Measurements from ENCODE around the gene PAFAH1B2. TPM values are rescaled to one million over a fixed set of nuclear protein-coding genes. Genes with fewer than 3 reads are reported as not detected.

Gene PAFAH1B2
- polyA plus RNA-seq, 1 experiment: 48.8 TPM

DNA sequence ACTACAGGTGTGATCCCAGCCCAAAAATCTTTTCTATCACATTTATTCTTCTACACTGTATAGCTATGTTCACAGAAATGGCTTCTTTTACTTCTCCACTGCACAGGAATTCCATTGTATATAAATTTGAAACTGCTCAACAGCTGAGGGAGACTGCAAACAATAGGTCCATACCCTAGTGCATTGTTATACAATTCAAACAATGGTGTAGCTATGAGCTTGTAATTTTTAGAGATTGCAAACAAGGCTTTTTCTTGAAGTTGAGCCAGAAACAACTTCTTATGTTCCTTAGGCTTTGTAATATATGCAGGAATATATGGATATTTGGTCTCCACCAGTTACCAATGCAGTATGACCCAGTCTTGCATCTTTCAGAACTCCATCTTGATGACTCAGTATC is 26.4 kb upstream of the PAFAH1B2 start:
- no peaks in the 10 kb centered on the region for H3K27me3 ChIP-seq (ENCODE audit: control insufficient read depth, insufficient read depth, low read length)
- CTCF ChIA-PET: interaction anchor here (1.1 to 1.5 kb wide), 2 partner anchors 11 to 109 kb away, joined by 3 to 6 read pairs; no protein-coding TSS in a partner anchor
- TF ChIP-seq, protein P1, sequence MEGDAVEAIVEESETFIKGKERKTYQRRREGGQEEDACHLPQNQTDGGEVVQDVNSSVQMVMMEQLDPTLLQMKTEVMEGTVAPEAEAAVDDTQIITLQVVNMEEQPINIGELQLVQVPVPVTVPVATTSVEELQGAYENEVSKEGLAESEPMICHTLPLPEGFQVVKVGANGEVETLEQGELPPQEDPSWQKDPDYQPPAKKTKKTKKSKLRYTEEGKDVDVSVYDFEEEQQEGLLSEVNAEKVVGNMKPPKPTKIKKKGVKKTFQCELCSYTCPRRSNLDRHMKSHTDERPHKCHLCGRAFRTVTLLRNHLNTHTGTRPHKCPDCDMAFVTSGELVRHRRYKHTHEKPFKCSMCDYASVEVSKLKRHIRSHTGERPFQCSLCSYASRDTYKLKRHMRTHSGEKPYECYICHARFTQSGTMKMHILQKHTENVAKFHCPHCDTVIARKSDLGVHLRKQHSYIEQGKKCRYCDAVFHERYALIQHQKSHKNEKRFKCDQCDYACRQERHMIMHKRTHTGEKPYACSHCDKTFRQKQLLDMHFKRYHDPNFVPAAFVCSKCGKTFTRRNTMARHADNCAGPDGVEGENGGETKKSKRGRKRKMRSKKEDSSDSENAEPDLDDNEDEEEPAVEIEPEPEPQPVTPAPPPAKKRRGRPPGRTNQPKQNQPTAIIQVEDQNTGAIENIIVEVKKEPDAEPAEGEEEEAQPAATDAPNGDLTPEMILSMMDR (IDR thresholded peaks at IDR 0.05; ENCODE audit: low read depth, low read length): no peak
- H3K9me3 ChIP-seq (ENCODE audit: control insufficient read depth, insufficient read depth, low read length): no peaks in the 10 kb centered on the region
- POLR2A ChIA-PET: interaction anchor here (0.5 kb wide), 1 partner anchor 133 kb away, joined by 3 read pairs; no protein-coding TSS in a partner anchor
- no peak overlapping the region for H3K27ac ChIP-seq (ENCODE audit: low read depth, low read length)
- no peak overlapping the region for H3K4me3 ChIP-seq (ENCODE audit: low read depth, low read length)
- DNase-seq (ENCODE audit: low read depth, low spot score): no peak

GRCh38 chr11:117121176-117121575 is 22.9 kb upstream of the PAFAH1B2 start:
- ChIA-PET POLR2A (no interaction called here), CTCF (interaction anchor here (0.7 kb wide), 1 partner anchor 17 kb away, joined by 4 read pairs; no protein-coding TSS in a partner anchor)
- H3K9me3 ChIP-seq (ENCODE audit: control insufficient read depth, insufficient read depth, low read length): no peaks in the 10 kb centered on the region
- TF ChIP-seq, protein P1 (IDR thresholded peaks at IDR 0.05; ENCODE audit: low read depth, low read length): no peak
- no peak overlapping the region for H3K4me3 ChIP-seq (ENCODE audit: low read depth, low read length)
- H3K27ac ChIP-seq (ENCODE audit: low read depth, low read length): no peak overlapping the region
- DNase-seq (ENCODE audit: low read depth, low spot score): no peak
- H3K27me3 ChIP-seq (ENCODE audit: control insufficient read depth, insufficient read depth, low read length): peaks cover 6% of the 10 kb centered on the region

DNA sequence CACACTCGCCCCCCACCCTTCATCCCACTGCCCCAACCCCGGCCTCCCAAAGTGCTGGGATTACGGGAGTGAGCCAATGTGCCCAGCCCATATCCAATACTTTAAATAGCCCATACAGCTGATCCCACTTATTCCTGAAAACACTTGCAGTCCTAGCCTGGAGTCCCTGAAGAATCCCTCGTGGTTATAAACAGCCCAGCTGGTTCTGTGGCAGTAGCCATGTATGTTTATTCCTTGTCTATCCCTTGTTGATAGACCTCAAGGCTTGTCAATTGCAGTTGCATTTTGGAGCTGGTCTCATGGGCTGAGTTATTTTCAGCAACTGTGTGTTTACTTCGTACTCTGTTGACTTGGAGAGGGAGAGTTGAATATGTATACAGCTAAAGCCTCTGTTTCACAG is 21.5 kb upstream of the PAFAH1B2 start:
- no peaks in the 10 kb centered on the region for H3K9me3 ChIP-seq (ENCODE audit: control insufficient read depth, insufficient read depth, low read length)
- no peak for DNase-seq (ENCODE audit: low read depth, low spot score)
- CTCF ChIA-PET: interaction anchor here (0.6 to 0.7 kb wide), 2 partner anchors 16 kb away, joined by 3 to 4 read pairs; no protein-coding TSS in a partner anchor
- H3K27me3 ChIP-seq (ENCODE audit: control insufficient read depth, insufficient read depth, low read length): peaks cover 9% of the 10 kb centered on the region
- H3K27ac ChIP-seq (ENCODE audit: low read depth, low read length): no peak overlapping the region
- TF ChIP-seq, protein P1 (IDR thresholded peaks at IDR 0.05; ENCODE audit: low read depth, low read length): no peak
- POLR2A ChIA-PET: no interaction called here
- no peak overlapping the region for H3K4me3 ChIP-seq (ENCODE audit: low read depth, low read length)

- H3K27me3 ChIP-seq (ENCODE audit: control insufficient read depth, insufficient read depth, low read length): peaks cover 9% of the 10 kb centered on the region
- TF ChIP-seq, protein P1 (IDR thresholded peaks at IDR 0.05; ENCODE audit: low read depth, low read length): no peak
- no peaks in the 10 kb centered on the region for H3K9me3 ChIP-seq (ENCODE audit: control insufficient read depth, insufficient read depth, low read length)
- ChIA-PET POLR2A (no interaction called here), CTCF (interaction anchor here (0.8 to 2.9 kb wide), 2 partner anchors 20 to 102 kb away, joined by 3 to 11 read pairs; no protein-coding TSS in a partner anchor)
- no peak overlapping the region for H3K4me3 ChIP-seq (ENCODE audit: low read depth, low read length)
- no peak overlapping the region for H3K27ac ChIP-seq (ENCODE audit: low read depth, low read length)
- no peak for DNase-seq (ENCODE audit: low read depth, low spot score)
These were observed 17.7 kb upstream of the PAFAH1B2 start for GRCh38 chr11:117126223-117126965.

Measured in AG04450 (cell line).